Esophagus squamous epithelium (tissue), 4 donors: ENCODE measurements around the gene LNX2.

ENCODE experiments used
- CTCF ChIP-seq, 6 experiments: fragments of 450-650 bp in 4 of 6; fragments of 200-600 bp in 2 of 6; sonication (generic) in 2 of 6; IDR thresholded peaks; one replicate each; pipeline ENCODE4 v1.5.1; 2016 to 2019; ENCODE audit warnings: antibody characterized with exemption in 6 of 6, mild to moderate bottlenecking in 4 of 6, moderate library complexity in 4 of 6
- POLR2A ChIP-seq, 4 donors: fragments of 450-650 bp; IDR thresholded peaks; one replicate each; pipeline ENCODE4 v1.6.1; 2017; ENCODE audit warnings: antibody characterized with exemption in 4 of 4, mild to moderate bottlenecking in 4 of 4, moderate library complexity in 3 of 4

GRCh38 chr13:27541386-27541785 is 78.9 kb downstream of the LNX2 start:
- no peak for TF ChIP-seq POLR2A (IDR thresholded peaks at IDR 0.05)
- TF ChIP-seq CTCF (IDR thresholded peaks at IDR 0.05), result no peak
